CD4-positive, alpha-beta T cell treated with Interleukin-6 for 4 hours (primary cell): ENCODE data around the gene ZBTB20.

ENCODE experiments used
- DNase-seq: peaks from one replicate; pipeline ENCODE4 v3.0.0-alpha.2; 2020; ENCODE audit warnings: mixed read lengths

Gene ZBTB20

DNA sequence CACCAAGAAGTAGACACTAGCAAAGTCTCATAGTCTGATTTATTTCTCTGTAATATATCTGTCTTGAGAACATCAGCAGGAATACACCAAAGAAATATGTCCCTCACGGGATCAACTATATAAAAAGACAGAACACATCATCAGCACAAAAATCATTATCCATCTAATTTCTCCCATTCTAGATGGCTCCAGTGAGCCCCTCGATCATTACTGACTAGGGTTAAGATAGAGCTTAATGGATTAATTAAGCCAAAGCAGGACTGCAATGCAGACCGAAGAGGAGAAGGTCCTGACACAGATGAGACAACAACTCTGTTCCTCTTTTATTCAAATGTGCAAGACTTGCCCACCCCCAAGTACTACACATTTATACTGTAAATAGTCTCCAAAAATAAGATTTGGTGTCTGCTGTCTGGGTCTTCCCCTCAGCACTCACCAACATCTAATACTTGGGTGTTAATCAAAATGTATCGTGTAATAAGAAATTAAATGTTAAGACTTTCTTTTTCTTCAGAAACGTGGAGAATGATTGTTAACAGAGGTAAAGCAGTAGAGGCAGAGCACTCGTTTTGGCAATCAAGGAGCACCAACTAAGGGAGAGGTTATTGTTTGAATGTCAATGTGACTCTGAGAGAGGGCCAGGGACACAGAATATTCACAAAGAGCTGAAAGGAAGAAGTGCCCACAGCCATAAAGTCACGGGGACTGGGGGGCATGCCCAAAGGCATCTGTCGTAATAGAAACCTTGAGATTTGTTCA lies 719.6 kb downstream of the ZBTB20 start:
- no peak for DNase-seq

- no peak for DNase-seq
Observed at GRCh38 chr3:114424337-114424736, 722.8 kb downstream of the ZBTB20 start.

DNA sequence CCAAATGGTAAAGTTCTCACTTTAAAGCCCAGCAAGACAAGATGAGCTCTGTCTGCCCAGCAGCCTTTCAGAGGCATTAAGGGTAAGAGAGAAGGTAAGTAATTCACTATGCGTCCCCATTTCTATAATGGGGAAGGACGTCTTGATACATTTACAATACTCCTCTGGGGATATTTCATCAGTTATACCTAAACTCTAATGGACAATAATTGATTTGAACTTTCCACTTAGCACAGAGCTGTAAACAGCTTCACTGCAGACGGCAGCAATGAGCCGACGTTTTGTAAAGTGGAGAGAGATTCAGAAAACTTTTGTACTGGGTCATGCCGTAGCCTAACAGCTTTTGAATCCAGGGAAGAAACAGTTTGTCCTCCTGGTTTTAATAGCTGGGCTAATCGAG lies 725.9 kb downstream of the ZBTB20 start:
- no peak for DNase-seq

DNA sequence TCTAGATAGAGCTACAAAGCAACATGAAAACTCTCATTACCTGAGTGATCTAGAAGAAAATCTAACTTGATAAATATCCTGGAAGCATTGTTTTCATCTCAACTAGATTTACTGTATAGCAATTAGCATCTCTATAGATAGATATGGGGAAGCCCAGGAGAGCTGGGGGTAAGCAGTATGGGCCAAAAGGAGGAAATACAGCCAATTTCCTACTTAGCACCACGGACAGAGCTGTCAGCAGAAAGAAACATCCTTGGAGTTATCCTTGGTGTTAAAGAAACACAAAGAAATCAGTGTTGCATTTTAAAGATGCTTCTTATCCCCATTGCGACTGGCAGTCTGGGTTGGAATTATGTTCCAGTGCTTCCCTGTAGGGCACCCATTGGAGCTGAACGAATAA lies 727.0 kb downstream of the ZBTB20 start:
- no peak for DNase-seq

DNA sequence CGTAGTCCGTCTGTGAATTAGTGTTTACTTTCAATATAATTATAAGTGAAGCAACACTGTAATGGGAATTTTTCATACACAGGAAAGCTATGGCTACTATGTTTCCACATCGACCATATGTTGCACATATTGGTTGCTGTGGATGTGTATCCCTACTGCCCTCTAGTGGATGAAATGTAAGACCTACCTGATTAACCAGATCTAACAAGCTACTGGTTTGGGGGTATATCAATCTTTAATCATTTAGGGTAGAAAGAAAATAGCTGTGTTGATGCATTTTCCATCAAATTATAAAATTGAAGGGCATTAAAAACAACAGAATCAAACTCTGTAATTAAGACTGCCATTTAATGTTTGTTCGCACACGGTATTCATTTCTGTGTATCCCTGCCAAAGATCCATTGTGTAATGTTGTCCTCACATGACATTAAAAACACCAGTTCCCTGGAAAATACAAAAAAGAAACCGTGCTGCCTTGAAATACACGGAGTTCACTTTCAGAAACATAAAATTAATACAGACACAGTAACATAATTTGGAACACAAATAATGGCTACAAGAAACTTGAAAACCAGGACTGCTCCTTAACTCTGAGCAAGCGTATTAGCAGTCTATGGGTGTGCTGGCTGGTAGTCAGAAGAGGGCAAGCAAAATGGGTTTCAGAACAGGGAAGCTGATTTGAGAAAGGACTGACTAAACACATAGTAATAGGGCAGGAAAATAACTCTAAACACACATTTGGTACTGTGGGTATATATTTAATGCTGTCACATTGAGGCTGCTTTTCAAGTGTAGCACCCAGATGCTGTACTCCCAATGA lies 728.2 kb downstream of the ZBTB20 start:
- DNase-seq: no peak

- no peak for DNase-seq
Observed at GRCh38 chr3:114418107-114418506, 729.0 kb downstream of the ZBTB20 start.

GRCh38 chr3:114417675-114418074 lies 729.4 kb downstream of the ZBTB20 start:
- no peak for DNase-seq

DNA sequence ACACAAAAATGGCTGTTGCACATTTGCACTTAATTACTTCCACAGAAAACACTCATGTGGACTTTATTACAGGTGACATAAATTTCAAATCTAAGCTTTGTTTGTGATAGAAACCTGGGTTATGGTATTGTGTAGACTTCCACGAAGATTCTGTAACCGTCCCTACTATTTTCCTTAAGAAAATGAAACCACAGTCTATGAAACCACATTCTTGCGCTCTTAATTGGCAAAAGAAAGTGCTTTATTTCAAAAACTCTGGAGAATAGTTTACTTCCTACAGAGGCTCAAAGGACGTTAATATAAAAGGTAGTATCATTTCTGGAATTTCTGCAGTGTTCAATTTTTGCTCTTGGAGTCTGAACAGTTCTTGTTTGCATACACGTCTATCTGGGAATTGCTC lies 729.8 kb downstream of the ZBTB20 start:
- DNase-seq: no peak

GRCh38 chr3:114411811-114412803 lies 735.0 kb downstream of the ZBTB20 start:
- DNase-seq: no peak

DNA sequence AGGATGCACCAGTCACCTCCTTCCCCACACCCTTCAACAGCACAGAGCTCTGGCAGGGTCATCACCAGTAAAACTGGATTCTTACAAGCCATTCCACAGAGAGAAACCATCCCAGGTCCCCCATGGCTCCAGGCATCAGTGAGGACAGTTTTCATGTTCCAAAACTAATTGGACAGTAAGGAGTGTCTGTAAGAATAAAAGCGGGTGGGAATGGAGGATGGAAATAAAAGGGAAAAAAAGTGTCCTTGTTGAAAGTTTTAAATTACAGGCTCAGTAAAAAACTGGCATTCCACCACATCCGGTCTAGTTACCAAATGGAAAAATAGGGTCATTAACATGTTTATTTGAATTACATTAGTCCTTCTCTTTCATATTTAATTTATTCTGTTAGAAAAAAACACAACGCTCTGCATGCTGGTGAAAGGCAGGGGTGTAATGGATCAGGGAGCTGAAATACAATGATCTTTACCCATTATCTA lies 735.9 kb downstream of the ZBTB20 start:
- DNase-seq: no peak

GRCh38 chr3:114408736-114409670 lies 738.1 kb downstream of the ZBTB20 start:
- DNase-seq: no peak

GRCh38 chr3:114406922-114407321 lies 740.2 kb downstream of the ZBTB20 start:
- no peak for DNase-seq

DNA sequence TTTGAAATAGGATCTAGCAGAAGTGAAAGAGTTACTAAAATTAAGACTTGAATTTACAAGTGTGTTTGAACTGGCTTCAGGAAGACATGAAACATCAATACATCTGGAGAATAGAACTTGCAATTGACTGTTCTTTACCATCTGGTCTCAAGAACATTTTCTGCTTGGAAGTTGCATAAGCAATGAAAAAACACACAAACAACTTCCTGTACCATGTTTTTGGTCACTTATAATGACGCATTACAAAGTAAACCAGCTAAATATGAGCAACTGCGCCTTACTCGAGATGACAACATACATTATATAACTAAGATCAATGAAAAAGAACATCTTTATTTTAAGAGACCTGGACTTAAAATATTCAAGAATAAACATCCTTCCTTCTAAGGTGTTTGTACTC lies 740.8 kb downstream of the ZBTB20 start:
- DNase-seq: no peak

DNA sequence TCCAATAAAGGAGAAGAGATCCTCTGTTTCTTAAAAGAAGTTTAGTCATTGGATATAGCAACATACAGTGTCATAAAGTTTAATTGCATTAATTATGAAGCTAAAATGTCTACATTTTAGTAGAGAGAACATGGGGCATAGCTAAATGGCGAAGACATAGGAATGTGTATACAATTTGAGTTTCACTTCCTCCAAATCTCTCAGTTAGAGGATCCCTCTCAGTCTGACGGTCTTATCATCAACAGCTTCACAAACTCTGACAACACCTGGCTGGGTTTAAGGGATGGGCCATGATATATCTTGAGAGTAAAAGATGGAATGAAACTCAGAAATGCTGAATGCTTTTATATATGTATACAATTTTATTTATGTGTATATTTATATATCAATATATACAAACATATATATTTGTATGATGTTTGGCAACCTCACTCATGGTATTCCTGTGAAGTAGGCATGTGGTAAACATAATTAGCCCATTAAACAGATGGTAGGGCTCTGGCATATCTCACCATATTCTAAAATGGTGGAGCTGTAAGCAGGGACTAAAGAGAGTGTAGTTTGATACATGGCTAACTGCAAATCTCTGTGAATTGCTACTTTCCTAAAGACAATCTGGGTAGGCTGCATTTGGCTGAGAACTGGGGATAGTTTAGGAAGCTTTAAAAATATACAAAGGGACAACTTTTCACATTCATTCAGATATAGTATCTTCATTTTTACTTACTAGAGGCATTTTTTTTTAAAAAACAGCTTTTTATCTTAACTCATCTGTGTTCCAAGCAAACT lies 741.7 kb downstream of the ZBTB20 start:
- no peak for DNase-seq

DNA sequence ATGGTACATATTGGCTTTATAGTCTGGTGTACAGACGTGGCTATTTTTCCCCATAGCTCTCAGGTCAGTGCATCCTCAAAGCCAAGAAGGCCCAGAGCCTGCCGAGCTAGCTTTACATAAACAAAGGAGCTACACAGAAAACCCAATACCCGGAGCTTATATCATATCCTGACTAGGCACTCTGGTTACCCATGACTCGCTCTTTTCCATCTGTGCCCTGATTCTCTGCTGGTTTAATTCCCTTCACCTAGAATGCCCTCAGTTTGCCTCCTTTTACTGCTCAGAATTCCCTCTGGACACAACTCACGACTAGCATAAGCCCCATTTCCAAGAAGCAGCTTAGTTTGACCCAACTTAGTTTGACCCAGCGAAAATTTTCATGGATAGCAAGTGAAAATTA lies 742.5 kb downstream of the ZBTB20 start:
- DNase-seq: no peak

DNA sequence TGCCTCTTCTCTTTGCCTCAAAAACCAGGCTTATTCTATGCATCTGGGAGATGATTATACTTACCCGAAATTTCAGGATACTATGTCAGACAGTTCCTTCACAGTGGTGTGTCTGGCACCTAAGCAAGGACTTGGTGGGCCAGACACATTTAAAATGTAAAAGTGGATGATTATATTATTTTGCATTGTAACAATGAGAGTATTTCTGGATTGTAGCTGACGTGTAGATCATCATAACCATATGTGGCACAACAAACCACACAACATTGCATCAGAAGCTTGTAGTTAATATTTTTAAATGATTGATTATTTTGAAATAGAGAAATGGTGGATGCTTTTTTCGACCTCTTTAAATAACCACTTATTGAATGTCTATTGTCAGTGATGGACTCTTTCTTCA lies 744.2 kb downstream of the ZBTB20 start:
- no peak for DNase-seq

DNA sequence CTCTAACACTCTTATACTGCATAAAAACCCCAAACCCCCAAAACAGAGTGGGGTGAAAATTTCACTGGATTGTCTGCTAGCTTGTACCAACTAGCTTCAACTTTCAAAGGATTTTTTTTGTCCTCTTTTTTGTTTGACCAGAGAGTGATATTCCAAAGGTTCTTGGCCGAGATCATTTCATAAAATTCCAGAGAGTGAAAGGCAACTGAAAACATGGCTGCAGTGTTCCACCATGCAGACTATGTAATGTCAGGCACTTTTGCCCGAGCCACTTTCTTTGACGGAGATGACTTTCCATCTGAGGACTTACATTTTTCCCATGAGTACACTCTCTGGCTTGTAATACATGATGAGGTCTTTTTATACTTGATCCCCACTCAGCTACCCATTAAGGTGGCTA lies 745.7 kb downstream of the ZBTB20 start:
- DNase-seq: no peak

GRCh38 chr3:114400371-114400770 lies 746.7 kb downstream of the ZBTB20 start:
- DNase-seq: no peak

DNA sequence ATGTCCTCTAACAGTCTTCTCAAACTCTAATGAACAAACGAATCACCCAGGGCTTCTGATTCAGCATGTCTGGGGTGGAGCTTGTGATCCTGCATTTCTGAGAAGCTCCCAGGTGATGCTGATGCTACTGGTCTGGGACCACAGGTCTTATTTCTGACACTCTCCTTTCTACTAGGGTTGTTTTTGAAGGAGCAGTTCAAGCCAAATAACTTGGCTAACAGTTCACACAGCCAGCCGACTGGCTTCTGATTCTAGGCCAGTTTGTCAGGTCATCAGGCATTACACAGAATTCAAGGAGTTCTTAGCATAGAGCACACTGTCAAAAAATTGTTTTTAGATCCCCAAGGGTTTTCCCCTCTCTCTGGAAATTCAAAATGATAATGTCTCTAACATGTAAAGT lies 752.5 kb downstream of the ZBTB20 start:
- no peak for DNase-seq

GRCh38 chr3:114393367-114394072 lies 753.6 kb downstream of the ZBTB20 start:
- DNase-seq: no peak
